ENCODE measurements around the gene SOWAHB. TPM values are rescaled to one million over a fixed set of nuclear protein-coding genes. Genes with fewer than 3 reads are reported as not detected.

SOWAHB gene
- total and polyA plus RNA-seq, 2 of the 8 experiments (the other 6 are each of a cell fraction or from before 2014, with no cell fraction given): 0.15 to 0.65 TPM

DNA sequence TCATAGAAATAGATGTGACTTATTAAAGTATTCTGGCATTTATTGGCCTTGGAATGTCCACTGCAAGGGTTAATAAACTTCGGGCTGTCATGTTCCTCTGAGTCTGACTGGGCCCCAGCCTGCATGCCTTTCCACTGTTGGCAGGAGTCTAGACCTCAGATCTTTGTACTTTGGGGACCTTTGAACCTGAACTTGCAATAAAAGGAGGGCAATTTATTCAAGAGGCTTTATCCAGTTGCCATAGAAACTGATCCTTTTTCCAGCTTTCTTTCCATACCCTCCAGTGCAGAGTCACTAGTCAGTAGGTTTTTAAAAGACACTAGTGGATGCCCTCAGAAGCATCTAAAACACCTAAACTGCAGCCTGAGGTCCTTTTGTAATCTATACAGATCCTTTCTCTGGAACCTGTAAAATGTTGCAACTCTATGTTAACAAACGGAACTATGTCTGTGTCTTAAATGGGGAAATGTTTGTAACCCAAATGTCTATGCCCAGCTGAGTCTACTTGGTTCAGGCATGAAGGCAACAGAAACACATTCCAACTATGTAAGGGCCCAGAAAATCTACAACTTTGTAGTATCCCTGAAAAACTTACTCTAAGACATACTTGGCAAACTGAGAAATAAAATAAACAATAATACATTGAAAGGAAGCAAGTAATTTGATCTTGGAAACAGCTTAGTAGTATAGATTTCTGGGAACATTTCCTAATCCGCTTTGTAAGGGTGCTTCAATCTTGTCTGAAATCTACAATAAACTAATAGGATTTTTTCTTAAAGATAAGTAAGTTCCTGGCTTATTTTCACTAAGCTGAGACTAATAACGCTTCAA, 41.5 kb downstream of the SOWAHB start:
- no peak overlapping the region for H4K91ac ChIP-seq (replicated peaks; ENCODE audit: insufficient read length, low read length)
- no peaks in the 10 kb centered on the region for H3K23me2 ChIP-seq (ENCODE audit: low read depth, low read length)
- H3K18ac ChIP-seq (ENCODE audit: extremely low read depth, low read length): no peak overlapping the region
- H3K4me1 ChIP-seq (replicated peaks in 1 of 4; ENCODE audit: control insufficient read depth in 3 of 4, insufficient read depth in 4 of 4, low read length in 3 of 4): no peaks in the 10 kb centered on the region
- no peak for FAIRE-seq
- no peak overlapping the region for H2AK5ac ChIP-seq (ENCODE audit: low read depth, low read length)
- H3K27ac ChIP-seq (ENCODE audit: low read depth, low read length): no peak overlapping the region
- ChIA-PET CTCF (ENCODE audit: partially characterized antibody) (interaction anchor here (0.9 to 1.4 kb wide), 3 partner anchors 11 to 127 kb away, joined by 3 read pairs; no protein-coding TSS in a partner anchor), POLR2A (ENCODE audit: partially characterized antibody) (interaction anchor here (1.2 kb wide), 1 partner anchor 491 kb away, joined by 3 read pairs; no protein-coding TSS in a partner anchor)
- H2BK120ac ChIP-seq (replicated peaks; ENCODE audit: low read depth, low read length): no peak overlapping the region
- H3K36me3 ChIP-seq (ENCODE audit: control insufficient read depth in 2 of 4, insufficient read depth in 4 of 4, low read length in 3 of 4): no peaks in the 10 kb centered on the region
- H3K9ac ChIP-seq (replicated peaks in 1 of 4; ENCODE audit: extremely low read depth in 1 of 4, low read depth in 3 of 4, low read length in 3 of 4): no peak overlapping the region
- H3K9me3 ChIP-seq (ENCODE audit: insufficient read depth in 2 of 2, low read depth in 1 of 2, low read length in 1 of 2): no peaks in the 10 kb centered on the region
- DNase-seq (ENCODE audit: low read depth in 1 of 2, low spot score in 2 of 2): no peak
- no peak overlapping the region for H2BK5ac ChIP-seq (ENCODE audit: low read depth, low read length)
- no peaks in the 10 kb centered on the region for H3K79me2 ChIP-seq (ENCODE audit: control insufficient read depth in 1 of 2, insufficient read depth in 2 of 2, low read length in 2 of 2)
- H3K4me3 ChIP-seq (ENCODE audit: extremely low read depth in 1 of 4, insufficient read depth in 2 of 4, low read depth in 3 of 4, low read length in 4 of 4): no peak overlapping the region
- H2BK12ac ChIP-seq (ENCODE audit: low read depth, low read length): no peak overlapping the region
- no peak overlapping the region for H2BK20ac ChIP-seq (ENCODE audit: low read length)
- no peak overlapping the region for H3K23ac ChIP-seq (ENCODE audit: insufficient read length)
- no peaks in the 10 kb centered on the region for H3K27me3 ChIP-seq (replicated peaks in 1 of 4; ENCODE audit: control insufficient read depth in 3 of 4, extremely low read depth in 1 of 4, insufficient read depth in 3 of 4, low read length in 3 of 4)
- H4K20me1 ChIP-seq (replicated peaks in 1 of 2; ENCODE audit: control insufficient read depth in 1 of 2, insufficient read depth in 2 of 2, low read length in 2 of 2): no peaks in the 10 kb centered on the region
- WGBS, 2 experiments (ENCODE audit: extremely low coverage in 1 of 2, insufficient coverage in 1 of 2, insufficient read length in 1 of 2, insufficient replicate concordance in 2 of 2, low coverage in 1 of 2, low lambda C conversion rate in 2 of 2, missing lambda C conversion rate in 1 of 2): 83% methylated on average over 4 of the region's 4 CpGs; no CpG with 5 or more reads in 1 of the 2 experiments
- H3K79me1 ChIP-seq (ENCODE audit: low read depth, low read length): no peaks in the 10 kb centered on the region
- no peak overlapping the region for H3K4ac ChIP-seq (replicated peaks; ENCODE audit: insufficient read length, low read depth, low read length)
- no peak overlapping the region for H4K8ac ChIP-seq (ENCODE audit: extremely low read depth, insufficient read depth, low read length)
- TF ChIP-seq KDM4A (IDR thresholded peaks at IDR 0.05; ENCODE audit: low read depth, low read length, severe bottlenecking) (no peak), POLR2A (IDR thresholded peaks at IDR 0.05; ENCODE audit: control extremely low read depth in 1 of 2, low read depth in 2 of 2, low read length in 2 of 2) (no peak), SIRT6 (IDR thresholded peaks at IDR 0.05; ENCODE audit: low read length) (no peak), HDAC6 (IDR thresholded peaks at IDR 0.05; ENCODE audit: low read depth, low read length) (no peak), SP1 (IDR thresholded peaks at IDR 0.05; ENCODE audit: low read depth, low read length) (no peak), FOSL1 (IDR thresholded peaks at IDR 0.05; ENCODE audit: insufficient read depth, low read depth, low read length) (no peak)
- H3K4me2 ChIP-seq (ENCODE audit: insufficient read depth in 1 of 2, low read depth in 2 of 2, low read length in 2 of 2): no peak overlapping the region
- H4K5ac ChIP-seq (ENCODE audit: insufficient read length, low read depth, low read length): no peak overlapping the region
- H2AFZ ChIP-seq (ENCODE audit: low read length): no peak overlapping the region
- H3K14ac ChIP-seq (ENCODE audit: insufficient read length): no peak overlapping the region
- no peak overlapping the region for H3K56ac ChIP-seq (replicated peaks; ENCODE audit: insufficient read length, low read depth, low read length)
- H2BK15ac ChIP-seq (ENCODE audit: low read length): no peak overlapping the region

Data from H1 (cell line).